ENCODE results near the gene PDE4D.

GRCh38 chr5:59628062-59628828 is 265.3 kb downstream of the PDE4D start:
- TF ChIP-seq, protein P1, sequence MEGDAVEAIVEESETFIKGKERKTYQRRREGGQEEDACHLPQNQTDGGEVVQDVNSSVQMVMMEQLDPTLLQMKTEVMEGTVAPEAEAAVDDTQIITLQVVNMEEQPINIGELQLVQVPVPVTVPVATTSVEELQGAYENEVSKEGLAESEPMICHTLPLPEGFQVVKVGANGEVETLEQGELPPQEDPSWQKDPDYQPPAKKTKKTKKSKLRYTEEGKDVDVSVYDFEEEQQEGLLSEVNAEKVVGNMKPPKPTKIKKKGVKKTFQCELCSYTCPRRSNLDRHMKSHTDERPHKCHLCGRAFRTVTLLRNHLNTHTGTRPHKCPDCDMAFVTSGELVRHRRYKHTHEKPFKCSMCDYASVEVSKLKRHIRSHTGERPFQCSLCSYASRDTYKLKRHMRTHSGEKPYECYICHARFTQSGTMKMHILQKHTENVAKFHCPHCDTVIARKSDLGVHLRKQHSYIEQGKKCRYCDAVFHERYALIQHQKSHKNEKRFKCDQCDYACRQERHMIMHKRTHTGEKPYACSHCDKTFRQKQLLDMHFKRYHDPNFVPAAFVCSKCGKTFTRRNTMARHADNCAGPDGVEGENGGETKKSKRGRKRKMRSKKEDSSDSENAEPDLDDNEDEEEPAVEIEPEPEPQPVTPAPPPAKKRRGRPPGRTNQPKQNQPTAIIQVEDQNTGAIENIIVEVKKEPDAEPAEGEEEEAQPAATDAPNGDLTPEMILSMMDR (IDR thresholded peaks at IDR 0.05), result no peak
- TF ChIP-seq POLR2A (IDR thresholded peaks at IDR 0.05), result no peak

Measured in tibial nerve (tissue), 3 donors.